ENCODE measurements around the gene PIK3IP1. TPM values are rescaled to one million over a fixed set of nuclear protein-coding genes. Genes with fewer than 3 reads are reported as not detected.

PIK3IP1 gene
- total and polyA plus RNA-seq, 4 donors, result 3.1 to 7.8 (median 6.0) TPM

DNA sequence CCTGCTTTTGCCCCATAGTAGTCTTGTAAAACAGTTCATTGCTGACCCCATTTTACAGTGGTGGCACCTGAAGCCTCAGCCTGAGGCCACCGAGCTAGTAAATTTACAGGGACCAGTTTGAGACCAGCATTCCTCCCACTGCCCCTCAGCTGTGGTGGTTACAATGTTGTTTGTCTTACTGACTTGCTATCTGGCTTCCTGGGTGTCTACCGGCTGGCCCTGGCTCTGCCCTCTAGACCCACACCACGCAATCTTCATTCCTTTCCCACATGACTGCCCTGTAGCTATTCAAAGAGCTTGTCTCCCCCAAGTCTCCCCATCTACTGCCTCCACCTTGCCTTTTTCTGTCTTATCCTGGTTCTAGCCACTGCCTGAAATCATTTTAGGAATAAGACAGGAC is 20.8 kb downstream of the PIK3IP1 start:
- no peak overlapping the region for H3K27ac ChIP-seq (ENCODE audit: low read depth in 1 of 2, low read length in 2 of 2)
- H3K9me3 ChIP-seq (ENCODE audit: control insufficient read depth in 4 of 4, low read length in 3 of 4), result no peaks in the 10 kb centered on the region
- peaks cover 10 to 44% (median 21%) of the 10 kb centered on the region in 4 donors for H3K36me3 ChIP-seq (ENCODE audit: control insufficient read depth in 4 of 4, insufficient read depth in 3 of 4, low read depth in 1 of 4, low read length in 3 of 4)
- TF ChIP-seq NR2F2 (IDR thresholded peaks at IDR 0.05), result no peak
- no peaks in the 10 kb centered on the region for H3K4me1 ChIP-seq (ENCODE audit: control insufficient read depth in 4 of 4, insufficient read depth in 4 of 4, low read length in 3 of 4)
- H3K4me3 ChIP-seq (ENCODE audit: low read depth in 1 of 3, low read length in 3 of 3), result no peak overlapping the region
- no peaks in the 10 kb centered on the region for H3K27me3 ChIP-seq (ENCODE audit: control insufficient read depth in 4 of 4, insufficient read depth in 4 of 4, low read length in 3 of 4)
- no peak overlapping the region for H3K9ac ChIP-seq (ENCODE audit: low read depth in 1 of 2, low read length in 2 of 2)
- DNase-seq (ENCODE audit: low spot score), result no peak
- 76% methylated on average over 3 of the region's 3 CpGs for WGBS

DNA sequence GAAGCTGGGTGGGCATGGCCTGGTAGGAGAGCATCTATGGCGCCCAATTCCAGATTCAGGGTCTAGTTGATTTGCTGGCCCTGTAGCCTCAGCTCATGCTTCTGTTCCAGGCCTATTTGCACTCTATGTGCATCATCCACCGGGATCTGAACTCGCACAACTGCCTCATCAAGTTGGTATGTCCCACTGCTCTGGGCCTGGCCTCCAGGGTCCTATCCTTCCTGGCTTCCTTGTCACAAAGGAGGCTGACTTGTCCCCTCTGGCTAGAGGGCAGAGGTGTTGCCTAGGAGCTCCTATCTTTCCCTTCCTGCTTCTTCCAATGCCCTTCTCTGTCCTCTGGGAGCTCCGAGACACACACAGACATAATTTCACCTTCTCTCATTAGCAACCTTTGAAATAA is 21.3 kb downstream of the PIK3IP1 start:
- TF ChIP-seq HNF4G (IDR thresholded peaks at IDR 0.05) (no peak), JUND (IDR thresholded peaks at IDR 0.05) (no peak), TAF1 (conservative IDR thresholded peaks at IDR 0.05) (no peak), YY1 (IDR thresholded peaks at IDR 0.05) (no peak), FOXA2 (IDR thresholded peaks at IDR 0.05) (no peak), EGR1 (IDR thresholded peaks at IDR 0.05; ENCODE audit: low read depth in 2 of 2) (no peak), RAD21 (IDR thresholded peaks at IDR 0.05) (no peak), GABPA (IDR thresholded peaks at IDR 0.05 in 1 of 2, conservative IDR thresholded peaks at IDR 0.05 in 1 of 2) (no peak), SP1 (IDR thresholded peaks at IDR 0.05) (no peak), HNF4A (conservative IDR thresholded peaks at IDR 0.05) (no peak), FOXA1 (IDR thresholded peaks at IDR 0.05) (no peak)
- TF ChIP-seq, protein P1, sequence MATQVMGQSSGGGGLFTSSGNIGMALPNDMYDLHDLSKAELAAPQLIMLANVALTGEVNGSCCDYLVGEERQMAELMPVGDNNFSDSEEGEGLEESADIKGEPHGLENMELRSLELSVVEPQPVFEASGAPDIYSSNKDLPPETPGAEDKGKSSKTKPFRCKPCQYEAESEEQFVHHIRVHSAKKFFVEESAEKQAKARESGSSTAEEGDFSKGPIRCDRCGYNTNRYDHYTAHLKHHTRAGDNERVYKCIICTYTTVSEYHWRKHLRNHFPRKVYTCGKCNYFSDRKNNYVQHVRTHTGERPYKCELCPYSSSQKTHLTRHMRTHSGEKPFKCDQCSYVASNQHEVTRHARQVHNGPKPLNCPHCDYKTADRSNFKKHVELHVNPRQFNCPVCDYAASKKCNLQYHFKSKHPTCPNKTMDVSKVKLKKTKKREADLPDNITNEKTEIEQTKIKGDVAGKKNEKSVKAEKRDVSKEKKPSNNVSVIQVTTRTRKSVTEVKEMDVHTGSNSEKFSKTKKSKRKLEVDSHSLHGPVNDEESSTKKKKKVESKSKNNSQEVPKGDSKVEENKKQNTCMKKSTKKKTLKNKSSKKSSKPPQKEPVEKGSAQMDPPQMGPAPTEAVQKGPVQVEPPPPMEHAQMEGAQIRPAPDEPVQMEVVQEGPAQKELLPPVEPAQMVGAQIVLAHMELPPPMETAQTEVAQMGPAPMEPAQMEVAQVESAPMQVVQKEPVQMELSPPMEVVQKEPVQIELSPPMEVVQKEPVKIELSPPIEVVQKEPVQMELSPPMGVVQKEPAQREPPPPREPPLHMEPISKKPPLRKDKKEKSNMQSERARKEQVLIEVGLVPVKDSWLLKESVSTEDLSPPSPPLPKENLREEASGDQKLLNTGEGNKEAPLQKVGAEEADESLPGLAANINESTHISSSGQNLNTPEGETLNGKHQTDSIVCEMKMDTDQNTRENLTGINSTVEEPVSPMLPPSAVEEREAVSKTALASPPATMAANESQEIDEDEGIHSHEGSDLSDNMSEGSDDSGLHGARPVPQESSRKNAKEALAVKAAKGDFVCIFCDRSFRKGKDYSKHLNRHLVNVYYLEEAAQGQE (IDR thresholded peaks at IDR 0.05), result no peak
- TF ChIP-seq, protein P2, sequence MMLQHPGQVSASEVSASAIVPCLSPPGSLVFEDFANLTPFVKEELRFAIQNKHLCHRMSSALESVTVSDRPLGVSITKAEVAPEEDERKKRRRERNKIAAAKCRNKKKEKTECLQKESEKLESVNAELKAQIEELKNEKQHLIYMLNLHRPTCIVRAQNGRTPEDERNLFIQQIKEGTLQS (IDR thresholded peaks at IDR 0.05), result no peak
- TF ChIP-seq, protein P3, sequence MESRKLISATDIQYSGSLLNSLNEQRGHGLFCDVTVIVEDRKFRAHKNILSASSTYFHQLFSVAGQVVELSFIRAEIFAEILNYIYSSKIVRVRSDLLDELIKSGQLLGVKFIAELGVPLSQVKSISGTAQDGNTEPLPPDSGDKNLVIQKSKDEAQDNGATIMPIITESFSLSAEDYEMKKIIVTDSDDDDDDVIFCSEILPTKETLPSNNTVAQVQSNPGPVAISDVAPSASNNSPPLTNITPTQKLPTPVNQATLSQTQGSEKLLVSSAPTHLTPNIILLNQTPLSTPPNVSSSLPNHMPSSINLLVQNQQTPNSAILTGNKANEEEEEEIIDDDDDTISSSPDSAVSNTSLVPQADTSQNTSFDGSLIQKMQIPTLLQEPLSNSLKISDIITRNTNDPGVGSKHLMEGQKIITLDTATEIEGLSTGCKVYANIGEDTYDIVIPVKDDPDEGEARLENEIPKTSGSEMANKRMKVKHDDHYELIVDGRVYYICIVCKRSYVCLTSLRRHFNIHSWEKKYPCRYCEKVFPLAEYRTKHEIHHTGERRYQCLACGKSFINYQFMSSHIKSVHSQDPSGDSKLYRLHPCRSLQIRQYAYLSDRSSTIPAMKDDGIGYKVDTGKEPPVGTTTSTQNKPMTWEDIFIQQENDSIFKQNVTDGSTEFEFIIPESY (IDR thresholded peaks at IDR 0.05), result no peak
- TF ChIP-seq, protein P4, sequence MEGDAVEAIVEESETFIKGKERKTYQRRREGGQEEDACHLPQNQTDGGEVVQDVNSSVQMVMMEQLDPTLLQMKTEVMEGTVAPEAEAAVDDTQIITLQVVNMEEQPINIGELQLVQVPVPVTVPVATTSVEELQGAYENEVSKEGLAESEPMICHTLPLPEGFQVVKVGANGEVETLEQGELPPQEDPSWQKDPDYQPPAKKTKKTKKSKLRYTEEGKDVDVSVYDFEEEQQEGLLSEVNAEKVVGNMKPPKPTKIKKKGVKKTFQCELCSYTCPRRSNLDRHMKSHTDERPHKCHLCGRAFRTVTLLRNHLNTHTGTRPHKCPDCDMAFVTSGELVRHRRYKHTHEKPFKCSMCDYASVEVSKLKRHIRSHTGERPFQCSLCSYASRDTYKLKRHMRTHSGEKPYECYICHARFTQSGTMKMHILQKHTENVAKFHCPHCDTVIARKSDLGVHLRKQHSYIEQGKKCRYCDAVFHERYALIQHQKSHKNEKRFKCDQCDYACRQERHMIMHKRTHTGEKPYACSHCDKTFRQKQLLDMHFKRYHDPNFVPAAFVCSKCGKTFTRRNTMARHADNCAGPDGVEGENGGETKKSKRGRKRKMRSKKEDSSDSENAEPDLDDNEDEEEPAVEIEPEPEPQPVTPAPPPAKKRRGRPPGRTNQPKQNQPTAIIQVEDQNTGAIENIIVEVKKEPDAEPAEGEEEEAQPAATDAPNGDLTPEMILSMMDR (IDR thresholded peaks at IDR 0.05; ENCODE audit: low read depth, low read length, missing input control), result no peak
- TF ChIP-seq, protein P5, sequence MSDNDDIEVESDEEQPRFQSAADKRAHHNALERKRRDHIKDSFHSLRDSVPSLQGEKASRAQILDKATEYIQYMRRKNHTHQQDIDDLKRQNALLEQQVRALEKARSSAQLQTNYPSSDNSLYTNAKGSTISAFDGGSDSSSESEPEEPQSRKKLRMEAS (IDR thresholded peaks at IDR 0.05), result no peak
- no peak overlapping the region for H3K4me3 ChIP-seq (ENCODE audit: low read depth in 1 of 3, low read length in 3 of 3)
- no peak overlapping the region for H3K9ac ChIP-seq (ENCODE audit: low read depth in 1 of 2, low read length in 2 of 2)
- DNase-seq (ENCODE audit: low spot score), result no peak
- H3K36me3 ChIP-seq (ENCODE audit: control insufficient read depth in 4 of 4, insufficient read depth in 3 of 4, low read depth in 1 of 4, low read length in 3 of 4), result peaks cover 10 to 49% (median 25%) of the 10 kb centered on the region in 4 donors
- H3K9me3 ChIP-seq (ENCODE audit: control insufficient read depth in 4 of 4, low read length in 3 of 4), result no peaks in the 10 kb centered on the region
- 96% methylated on average over 4 of the region's 4 CpGs for WGBS
- no peak overlapping the region for H3K27ac ChIP-seq (ENCODE audit: low read depth in 1 of 2, low read length in 2 of 2)
- no peaks in the 10 kb centered on the region for H3K4me1 ChIP-seq (ENCODE audit: control insufficient read depth in 4 of 4, insufficient read depth in 4 of 4, low read length in 3 of 4)
- no peaks in the 10 kb centered on the region for H3K27me3 ChIP-seq (ENCODE audit: control insufficient read depth in 4 of 4, insufficient read depth in 4 of 4, low read length in 3 of 4)
